ENCODE measurements around the gene THY1.

THY1 gene

DNA sequence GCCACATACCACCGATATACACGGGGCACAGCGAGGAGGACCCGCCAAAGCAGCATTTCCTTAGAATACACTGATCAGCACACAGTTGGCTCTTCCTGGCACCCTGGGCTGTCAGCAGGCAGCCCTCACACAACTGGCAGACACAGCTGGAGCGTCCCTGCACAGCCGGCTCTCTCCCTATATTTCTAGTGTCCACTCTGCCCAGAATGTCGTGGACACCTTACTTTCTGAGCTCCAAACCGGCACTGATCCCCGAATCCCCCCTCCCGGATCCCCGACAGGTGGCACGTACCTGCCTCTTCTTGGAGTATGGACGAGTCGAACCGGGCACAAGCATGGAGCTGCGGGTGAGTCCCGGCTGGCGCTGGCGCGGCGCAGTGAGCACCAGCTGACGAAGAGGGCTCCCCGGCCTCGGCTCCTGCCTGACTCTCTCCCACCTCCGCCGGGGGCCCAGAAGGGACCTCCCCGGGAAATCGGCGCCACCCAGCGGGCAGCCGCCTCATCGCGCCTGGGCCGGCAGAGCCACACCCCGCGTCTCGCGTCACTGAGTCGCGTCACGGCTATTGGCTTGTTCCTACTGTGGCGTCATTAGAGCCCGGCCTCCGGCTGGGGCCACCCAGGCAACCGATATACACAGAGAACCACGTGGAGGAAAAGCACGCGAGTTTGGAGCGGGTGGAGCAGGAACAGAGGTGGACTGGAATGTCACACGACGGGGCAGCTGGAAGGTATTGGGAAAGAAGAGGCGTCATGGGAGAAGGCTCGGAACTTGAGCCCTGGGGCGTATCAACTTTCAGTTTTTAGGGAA is 41.6 kb downstream of the THY1 start, which contains the start of gene USP2:
Gene USP2, minus strand, starts transcription at position 510 of the 808 bp plus-strand sequence. CDS start 8,210 bp downstream, outside the sequence.
- peak; percentile 95 for DNase-seq (ENCODE audit: low spot score)

- no peak for DNase-seq (ENCODE audit: low spot score)
Observed at GRCh38 chr11:119380827-119381180, 42.2 kb downstream of the THY1 start.

- DNase-seq (ENCODE audit: low spot score): no peak
Observed at GRCh38 chr11:119380160-119380826, 42.7 kb downstream of the THY1 start.

DNA sequence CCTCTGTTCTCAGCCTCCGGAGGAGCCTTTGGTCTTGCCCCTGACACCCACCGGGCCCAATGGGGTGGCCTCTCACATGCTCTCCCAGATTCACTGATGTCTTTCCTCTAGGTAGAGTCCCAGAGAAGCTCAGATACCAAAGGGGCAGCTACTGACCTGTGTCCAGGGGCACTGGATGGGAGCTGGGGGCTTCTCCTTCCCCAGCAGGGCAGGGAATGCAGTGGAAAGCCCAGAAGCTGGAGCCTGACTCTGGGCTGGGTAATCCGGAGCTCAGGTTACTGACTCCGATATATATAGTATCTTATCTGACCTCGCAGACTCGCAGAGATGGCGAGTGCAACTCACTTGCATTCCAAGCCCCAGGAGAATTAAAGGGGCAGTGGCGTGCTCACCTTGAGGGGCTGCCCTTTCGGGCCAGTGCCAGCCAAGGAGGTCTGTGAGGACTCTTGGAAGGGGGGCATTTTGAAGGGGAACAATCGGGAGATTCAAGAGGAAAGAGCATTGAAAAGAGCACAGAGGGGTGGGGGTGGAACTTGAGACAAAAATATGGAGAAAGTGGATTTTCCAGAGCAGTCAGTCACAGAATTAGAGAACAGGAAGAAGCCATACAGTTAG is 44.0 kb downstream of the THY1 start:
- no peak for DNase-seq (ENCODE audit: low spot score)

DNA sequence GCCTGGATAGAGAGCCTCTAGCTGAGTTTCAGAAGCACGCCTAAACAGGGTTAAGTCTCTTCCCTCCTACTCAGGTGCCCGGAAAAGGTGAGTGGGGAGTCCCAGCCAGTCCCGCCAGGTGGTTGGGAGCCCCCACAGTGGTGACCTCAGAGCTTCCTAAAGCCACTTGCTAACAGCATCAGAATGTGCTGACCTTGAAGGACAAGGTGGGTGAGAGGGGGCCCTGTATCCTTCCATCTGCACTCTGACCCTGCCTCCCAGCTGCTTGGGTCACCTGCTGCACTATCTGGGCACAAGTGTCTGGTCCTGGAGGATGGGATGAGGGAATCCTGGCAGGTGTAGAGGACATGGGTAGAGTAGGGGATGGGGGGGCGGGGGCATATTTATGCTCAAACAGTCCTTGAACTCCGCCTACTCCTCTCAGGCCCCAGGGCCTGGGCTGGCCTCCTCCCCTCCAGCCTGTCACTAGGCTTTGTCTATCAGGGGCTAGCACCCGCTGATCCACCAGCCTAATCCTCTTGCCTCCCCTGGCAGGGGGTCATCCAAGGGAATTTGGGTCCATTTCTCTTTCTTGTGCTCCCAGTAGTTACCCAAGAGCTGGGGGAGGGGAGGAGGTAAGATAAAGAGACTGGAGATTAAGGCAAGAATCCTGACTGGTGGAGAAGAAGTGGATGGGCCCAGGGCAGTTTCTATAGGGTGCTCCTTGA is 44.9 kb downstream of the THY1 start:
- DNase-seq (ENCODE audit: low spot score): no peak

GRCh38 chr11:119377112-119377901 is 45.7 kb downstream of the THY1 start:
- no peak for DNase-seq (ENCODE audit: low spot score)

DNA sequence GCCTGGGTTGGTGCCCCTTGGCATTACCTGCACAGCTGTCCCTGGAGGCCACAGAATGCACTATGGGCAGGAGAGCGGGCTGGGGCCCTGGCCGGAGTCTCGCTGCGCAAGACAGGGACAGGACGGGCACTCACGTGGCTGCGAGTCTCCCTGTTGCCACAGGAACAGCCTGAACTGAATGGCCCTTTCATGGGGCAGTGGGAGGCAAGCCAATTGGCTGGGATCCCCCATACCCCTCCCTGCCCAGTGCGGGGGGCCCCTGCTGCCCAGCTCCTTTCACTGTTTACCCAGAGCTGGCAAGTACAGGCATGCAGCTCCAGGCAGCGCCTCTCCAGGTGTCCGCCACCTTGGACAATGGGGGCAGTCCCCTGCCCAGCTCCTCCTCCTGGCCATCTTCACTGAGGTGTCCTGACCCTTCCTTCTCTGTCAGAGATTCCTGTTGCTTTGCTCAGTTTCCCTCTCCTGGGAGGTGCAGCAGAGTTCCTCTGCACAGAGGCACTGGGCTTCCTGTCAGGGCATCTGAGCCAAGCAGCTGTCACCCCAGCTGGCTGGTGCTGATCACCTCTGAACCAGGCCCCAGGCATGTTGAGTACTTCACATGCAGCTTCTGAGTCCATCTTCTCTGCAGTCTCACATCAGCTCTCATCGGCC is 46.6 kb downstream of the THY1 start:
- DNase-seq (ENCODE audit: low spot score): no peak

- no peak for DNase-seq (ENCODE audit: low spot score)
Observed at GRCh38 chr11:119375337-119376196, 47.4 kb downstream of the THY1 start.

GRCh38 chr11:119374632-119375336 is 48.2 kb downstream of the THY1 start:
- no peak for DNase-seq (ENCODE audit: low spot score)

- DNase-seq (ENCODE audit: low spot score): peak; percentile 42
Observed at GRCh38 chr11:119373921-119374631, 48.9 kb downstream of the THY1 start.

DNA sequence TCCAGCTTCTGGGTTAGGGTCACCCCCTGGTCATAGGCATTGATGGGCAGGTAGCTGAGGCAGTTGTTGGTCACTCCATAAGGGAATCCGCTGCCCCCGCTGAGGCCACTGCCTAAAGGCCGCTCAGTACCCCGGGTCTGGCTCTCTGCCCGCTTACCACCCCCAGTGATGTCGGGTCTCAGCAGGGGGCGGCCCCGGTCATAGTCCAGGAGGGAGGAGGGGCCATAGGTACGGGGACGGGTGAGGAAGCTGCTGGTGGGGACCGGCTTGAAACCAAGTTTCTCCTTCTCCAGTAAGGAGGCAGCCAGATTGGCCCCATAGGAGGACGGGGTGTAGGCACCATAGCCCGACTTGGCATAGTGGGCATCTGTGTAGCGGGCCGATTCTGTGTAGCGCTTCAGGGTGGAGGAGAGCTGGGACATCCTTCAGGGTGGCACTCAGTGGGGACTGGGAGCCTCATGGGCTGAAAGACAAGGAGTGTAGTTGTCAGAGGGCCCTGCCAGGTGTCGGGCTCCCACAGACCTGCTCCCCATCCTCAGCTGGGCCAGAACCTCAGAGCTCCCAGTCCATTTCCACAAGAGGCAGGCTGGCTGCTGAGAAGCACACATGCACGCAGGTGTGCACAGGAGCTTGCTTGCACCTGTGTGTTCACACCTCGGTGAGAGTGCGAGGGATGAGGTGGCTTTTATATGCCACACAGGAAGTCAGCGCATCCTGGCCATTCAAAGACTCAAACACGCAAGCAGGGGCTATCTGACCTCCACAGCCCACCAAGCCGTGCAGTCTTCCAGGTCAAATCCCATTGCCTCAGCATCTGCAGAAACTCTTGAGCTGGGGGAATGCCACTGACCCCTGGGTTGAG is 49.7 kb downstream of the THY1 start:
- DNase-seq (ENCODE audit: low spot score): no peak

GRCh38 chr11:119372260-119373058 is 50.5 kb downstream of the THY1 start:
- no peak for DNase-seq (ENCODE audit: low spot score)

- no peak for DNase-seq (ENCODE audit: low spot score)
Observed at GRCh38 chr11:119371778-119372182, 51.2 kb downstream of the THY1 start.

- no peak for DNase-seq (ENCODE audit: low spot score)
Observed at GRCh38 chr11:119371067-119371601, 51.8 kb downstream of the THY1 start.

DNA sequence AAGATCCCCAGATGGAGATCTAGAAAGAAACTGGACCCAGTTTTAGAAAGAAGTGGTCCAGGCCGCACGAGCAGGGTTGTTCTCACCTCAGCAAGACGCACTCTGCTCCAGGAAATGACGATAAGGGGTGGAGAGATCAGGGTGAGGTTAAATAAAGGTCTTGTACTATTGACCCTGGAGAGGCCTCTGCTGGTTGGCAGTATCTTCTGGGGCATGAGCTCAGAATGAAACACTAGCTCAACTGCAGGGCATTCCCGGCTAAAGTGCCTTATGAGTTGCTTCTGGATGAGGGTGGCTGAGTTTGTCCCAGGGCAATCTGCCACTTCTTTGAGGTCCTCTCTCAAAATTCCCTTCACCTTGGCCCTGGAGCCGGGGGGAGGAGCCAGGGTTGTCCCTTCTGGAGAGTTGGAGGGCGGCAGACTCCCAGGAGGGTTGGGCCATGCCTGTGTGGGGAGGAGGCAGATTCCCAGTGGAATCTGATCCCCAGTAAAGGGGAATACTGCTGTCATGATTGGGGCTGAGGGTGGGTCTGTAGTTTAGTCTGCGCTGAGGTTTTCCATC is 52.4 kb downstream of the THY1 start:
- DNase-seq (ENCODE audit: low spot score): no peak

All from CD4-positive, alpha-beta T cell treated with Interleukin-15 for 4 hours (primary cell).